HG02884 (cell line): Measurements from ENCODE around the gene NLRP3.
A peak's percentile ranks its signal among the peaks of the same experiment; 100 is the strongest.

ENCODE experiments used
- ATAC-seq: cut with Tn5 transposase; IDR thresholded peaks from one replicate; pipeline ENCODE4 v1.9.1; 2021; ENCODE audit warnings: mild to moderate bottlenecking, moderate library complexity; ENCODE audit not compliant: unreplicated experiment

The NLRP3 gene

GRCh38 chr1:247435759-247436147 is 19.8 kb downstream of the NLRP3 start:
- no peak for ATAC-seq

- no peak for ATAC-seq
These were observed 21.9 kb downstream of the NLRP3 start for GRCh38 chr1:247437551-247438505.

GRCh38 chr1:247440001-247440620 is 24.1 kb downstream of the NLRP3 start:
- peak; percentile 98 for ATAC-seq

GRCh38 chr1:247441606-247442005 is 25.6 kb downstream of the NLRP3 start:
- ATAC-seq = no peak

- ATAC-seq = no peak
These were observed 26.2 kb downstream of the NLRP3 start for GRCh38 chr1:247442164-247442563.

GRCh38 chr1:247443641-247444040 is 27.7 kb downstream of the NLRP3 start:
- no peak for ATAC-seq

GRCh38 chr1:247444571-247444970 is 28.6 kb downstream of the NLRP3 start:
- no peak for ATAC-seq

GRCh38 chr1:247445526-247446356 is 29.8 kb downstream of the NLRP3 start:
- no peak for ATAC-seq

GRCh38 chr1:247447162-247447909 is 31.4 kb downstream of the NLRP3 start:
- no peak for ATAC-seq

- ATAC-seq = no peak
These were observed 32.3 kb downstream of the NLRP3 start for GRCh38 chr1:247448107-247448791.

GRCh38 chr1:247451388-247452010 is 35.5 kb downstream of the NLRP3 start:
- no peak for ATAC-seq

GRCh38 chr1:247452447-247453039 is 36.6 kb downstream of the NLRP3 start:
- ATAC-seq = no peak

GRCh38 chr1:247453245-247453644 is 37.3 kb downstream of the NLRP3 start:
- no peak for ATAC-seq

GRCh38 chr1:247453997-247454396 is 38.0 kb downstream of the NLRP3 start:
- no peak for ATAC-seq

GRCh38 chr1:247456021-247456420 is 40.0 kb downstream of the NLRP3 start:
- ATAC-seq = no peak

- no peak for ATAC-seq
These were observed 41.1 kb downstream of the NLRP3 start for GRCh38 chr1:247456914-247457639.

- no peak for ATAC-seq
These were observed 43.5 kb downstream of the NLRP3 start for GRCh38 chr1:247459507-247459906.

GRCh38 chr1:247465796-247466195 is 49.8 kb downstream of the NLRP3 start:
- no peak for ATAC-seq

- no peak for ATAC-seq
These were observed 51.2 kb downstream of the NLRP3 start for GRCh38 chr1:247467129-247467528.
